Measurements from ENCODE around the gene P2RY8.
A peak's percentile ranks its signal among the peaks of the same experiment; 100 is the strongest.
"Not testable (repeated sequence)": the region's sequence is repeated elsewhere in the genome, so short reads cannot be mapped to it uniquely, and the experiment has no call there.

Gene P2RY8

GRCh38 chrX:1465286-1466231, 71.4 kb downstream of the P2RY8 start:
- no peak for DNase-seq (ENCODE audit: low read depth in 2 of 3, low spot score in 1 of 3)

GRCh38 chrX:1464971-1465285, 72.1 kb downstream of the P2RY8 start:
- DNase-seq (ENCODE audit: low read depth in 2 of 3, low spot score in 1 of 3): no peak

- no peak for DNase-seq (ENCODE audit: low read depth in 2 of 3, low spot score in 1 of 3)
These were observed 72.7 kb downstream of the P2RY8 start for GRCh38 chrX:1464041-1464970.

- no peak for DNase-seq (ENCODE audit: low read depth in 2 of 3, low spot score in 1 of 3)
These were observed 73.4 kb downstream of the P2RY8 start for GRCh38 chrX:1463581-1463980.

- peak; percentile 57 to 73 (median 62) for DNase-seq (ENCODE audit: low read depth in 2 of 3, low spot score in 1 of 3)
These were observed 74.3 kb downstream of the P2RY8 start for GRCh38 chrX:1462596-1463251.

GRCh38 chrX:1462110-1462509, 74.9 kb downstream of the P2RY8 start:
- no peak for DNase-seq (ENCODE audit: low read depth in 2 of 3, low spot score in 1 of 3)

GRCh38 chrX:1455948-1456280, 81.1 kb downstream of the P2RY8 start:
- DNase-seq (ENCODE audit: low read depth in 2 of 3, low spot score in 1 of 3): no peak

GRCh38 chrX:1453951-1454785, 82.8 kb downstream of the P2RY8 start:
- peak; percentile 83 to 95 (median 86) for DNase-seq (ENCODE audit: low read depth in 2 of 3, low spot score in 1 of 3)

- DNase-seq (ENCODE audit: low read depth in 2 of 3, low spot score in 1 of 3): no peak
These were observed 83.6 kb downstream of the P2RY8 start for GRCh38 chrX:1453395-1453783.

GRCh38 chrX:1452516-1453394, 84.2 kb downstream of the P2RY8 start, which contains the start of gene ASMTL:
TSS of gene ASMTL (minus strand) at chrX:1452909. CDS start at chrX:1452840, 69 bp downstream.
- peak; percentile 100 for DNase-seq (ENCODE audit: low read depth in 2 of 3, low spot score in 1 of 3)

- DNase-seq (ENCODE audit: low read depth in 2 of 3, low spot score in 1 of 3): no peak
These were observed 85.1 kb downstream of the P2RY8 start for GRCh38 chrX:1451661-1452515.

GRCh38 chrX:1451251-1451660, 85.7 kb downstream of the P2RY8 start:
- DNase-seq (ENCODE audit: low read depth in 2 of 3, low spot score in 1 of 3): no peak

GRCh38 chrX:1450361-1451161, 86.4 kb downstream of the P2RY8 start:
- DNase-seq (ENCODE audit: low read depth in 2 of 3, low spot score in 1 of 3): no peak

- no peak for DNase-seq (ENCODE audit: low read depth in 2 of 3, low spot score in 1 of 3)
These were observed 87.2 kb downstream of the P2RY8 start for GRCh38 chrX:1449823-1450149.

GRCh38 chrX:1449036-1449822, 87.8 kb downstream of the P2RY8 start:
- no peak for DNase-seq (ENCODE audit: low read depth in 2 of 3, low spot score in 1 of 3)

- not testable (repeated sequence) for DNase-seq (ENCODE audit: low read depth in 2 of 3, low spot score in 1 of 3)
These were observed 88.4 kb downstream of the P2RY8 start for GRCh38 chrX:1448573-1449001.

GRCh38 chrX:1447969-1448572, 88.9 kb downstream of the P2RY8 start:
- DNase-seq (ENCODE audit: low read depth in 2 of 3, low spot score in 1 of 3): not testable (repeated sequence)
